Activated CD4-positive, alpha-beta T cell treated with anti-CD3 and anti-CD28 coated beads for 24 hours (primary cell): Measurements from ENCODE around the gene ARHGDIG.
"Not testable (repeated sequence)": the region's sequence is repeated elsewhere in the genome, so short reads cannot be mapped to it uniquely, and the experiment has no call there.

Experiments
- DNase-seq, 2 donors: peaks; one replicate each; pipeline ENCODE4 v3.0.0-alpha.2; 2020; ENCODE audit warnings: low read depth in 2 of 2

Gene ARHGDIG

DNA sequence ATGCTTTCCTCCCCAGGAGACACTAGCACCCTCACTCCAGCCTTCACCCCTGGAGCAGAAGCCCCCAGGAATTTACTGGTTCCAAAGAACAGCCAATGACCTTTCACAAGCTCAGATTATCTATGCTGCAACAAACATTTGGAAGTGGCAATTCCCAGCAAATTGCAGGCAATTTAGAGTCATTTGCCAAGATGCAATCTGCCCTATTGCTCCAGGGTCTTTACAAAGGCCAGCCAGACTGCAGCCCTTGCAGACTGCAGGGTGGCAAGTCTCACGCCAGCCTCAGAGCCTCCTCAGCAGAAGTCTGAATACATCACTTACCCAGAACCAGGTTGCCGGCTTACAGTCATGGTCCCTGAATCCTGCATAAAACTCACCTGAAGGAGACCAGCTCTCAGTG, 50.4 kb downstream of the ARHGDIG start:
- DNase-seq = no peak

- not testable (repeated sequence) for DNase-seq
Observed at GRCh38 chr16:331181-331814, 50.9 kb downstream of the ARHGDIG start.
